ENCODE data around the gene TBC1D1. TPM values are rescaled to one million over a fixed set of nuclear protein-coding genes. Genes with fewer than 3 reads are reported as not detected.
"Not testable (repeated sequence)": the region's sequence is repeated elsewhere in the genome, so short reads cannot be mapped to it uniquely, and the experiment has no call there.

TBC1D1 gene
- total RNA-seq, 1 donor from 2014 or later: 54.5 TPM

GRCh38 chr4:38016698-38017097 is 125.8 kb downstream of the TBC1D1 start:
- FAIRE-seq (no peak), DNase-seq (ENCODE audit: low read depth) (no peak)
- Histone ChIP-seq H3K4me1 (ENCODE audit: insufficient read depth, low read length) (peaks cover 9% of the 10 kb centered on the region), H3K79me2 (ENCODE audit: insufficient read depth, low read length) (peaks cover 9% of the 10 kb centered on the region), H2AFZ (ENCODE audit: low read depth, low read length) (no peak overlapping the region), H4K20me1 (ENCODE audit: insufficient read depth, low read length) (peaks cover 24% of the 10 kb centered on the region), H3K9me3 (ENCODE audit: insufficient read depth, low read depth, low read length) (no peaks in the 10 kb centered on the region), H3K36me3 (ENCODE audit: insufficient read depth, low read length) (peaks cover 6% of the 10 kb centered on the region), H3K4me2 (ENCODE audit: low read length) (no peak overlapping the region), H3K9ac (ENCODE audit: low read length) (no peak overlapping the region), H3K27me3 (ENCODE audit: insufficient read depth, low read length) (no peaks in the 10 kb centered on the region), H3K4me3 (ENCODE audit: insufficient read depth, low read depth, low read length) (no peak overlapping the region), H3K27ac (ENCODE audit: low read depth, low read length) (no peak overlapping the region)
- no peak overlapping the region for H3K4me3 Mint-ChIP-seq (ENCODE audit: unreplicated experiment)
- H3K9me3 Mint-ChIP-seq (ENCODE audit: unreplicated experiment): peaks cover 1% of the 10 kb centered on the region
- TF ChIP-seq EZH2 (IDR thresholded peaks at IDR 0.05; ENCODE audit: insufficient read depth, low read length): no peak
- H3K4me1 Mint-ChIP-seq (ENCODE audit: low read depth, unreplicated experiment): peaks cover 8% of the 10 kb centered on the region
- H3K36me3 Mint-ChIP-seq (ENCODE audit: low read depth, unreplicated experiment): peaks cover 9% of the 10 kb centered on the region
- no peaks in the 10 kb centered on the region for H3K27me3 Mint-ChIP-seq (ENCODE audit: low read depth, unreplicated experiment)
- no peak overlapping the region for H3K27ac Mint-ChIP-seq (ENCODE audit: unreplicated experiment)

GRCh38 chr4:38017609-38018008 is 126.7 kb downstream of the TBC1D1 start:
- Mint-ChIP-seq H3K9me3 (ENCODE audit: unreplicated experiment) (peaks cover 1% of the 10 kb centered on the region), H3K36me3 (ENCODE audit: low read depth, unreplicated experiment) (peaks cover 16% of the 10 kb centered on the region), H3K4me1 (ENCODE audit: low read depth, unreplicated experiment) (peaks cover 8% of the 10 kb centered on the region), H3K27me3 (ENCODE audit: low read depth, unreplicated experiment) (no peaks in the 10 kb centered on the region), H3K27ac (ENCODE audit: unreplicated experiment) (no peak overlapping the region), H3K4me3 (ENCODE audit: unreplicated experiment) (no peak overlapping the region)
- no peak for TF ChIP-seq EZH2 (IDR thresholded peaks at IDR 0.05; ENCODE audit: insufficient read depth, low read length)
- Histone ChIP-seq H3K9me3 (ENCODE audit: insufficient read depth, low read depth, low read length) (no peaks in the 10 kb centered on the region), H3K36me3 (ENCODE audit: insufficient read depth, low read length) (peaks cover 15% of the 10 kb centered on the region), H3K27ac (ENCODE audit: low read depth, low read length) (no peak overlapping the region), H3K4me2 (ENCODE audit: low read length) (no peak overlapping the region), H3K4me3 (ENCODE audit: insufficient read depth, low read depth, low read length) (no peak overlapping the region), H3K9ac (ENCODE audit: low read length) (no peak overlapping the region), H2AFZ (ENCODE audit: low read depth, low read length) (no peak overlapping the region), H3K79me2 (ENCODE audit: insufficient read depth, low read length) (peaks cover under 1% of the 10 kb centered on the region), H4K20me1 (ENCODE audit: insufficient read depth, low read length) (peaks cover 16% of the 10 kb centered on the region), H3K27me3 (ENCODE audit: insufficient read depth, low read length) (no peaks in the 10 kb centered on the region), H3K4me1 (ENCODE audit: insufficient read depth, low read length) (peaks cover 9% of the 10 kb centered on the region)
- FAIRE-seq: no peak
- DNase-seq (ENCODE audit: low read depth): no peak

- TF ChIP-seq CTCF (IDR thresholded peaks at IDR 0.05; ENCODE audit: insufficient read depth, low read depth, low read length): no peak
- TF ChIP-seq EZH2 (IDR thresholded peaks at IDR 0.05; ENCODE audit: insufficient read depth, low read length): no peak
- FAIRE-seq: no peak
Observed at GRCh38 chr4:38020386-38020785, 129.5 kb downstream of the TBC1D1 start.

GRCh38 chr4:38020961-38021360 is 130.1 kb downstream of the TBC1D1 start:
- H4K20me1 ChIP-seq (ENCODE audit: insufficient read depth, low read length); H3K27me3 ChIP-seq (ENCODE audit: insufficient read depth, low read length); H3K27ac ChIP-seq (ENCODE audit: low read depth, low read length); DNase-seq (ENCODE audit: low read depth); H3K27ac Mint-ChIP-seq (ENCODE audit: unreplicated experiment); FAIRE-seq; H3K9me3 Mint-ChIP-seq (ENCODE audit: unreplicated experiment); H3K4me1 Mint-ChIP-seq (ENCODE audit: low read depth, unreplicated experiment); H3K4me2 ChIP-seq (ENCODE audit: low read length); H3K27me3 Mint-ChIP-seq (ENCODE audit: low read depth, unreplicated experiment); H3K4me3 Mint-ChIP-seq (ENCODE audit: unreplicated experiment); H3K9ac ChIP-seq (ENCODE audit: low read length); H3K79me2 ChIP-seq (ENCODE audit: insufficient read depth, low read length); H2AFZ ChIP-seq (ENCODE audit: low read depth, low read length); H3K4me1 ChIP-seq (ENCODE audit: insufficient read depth, low read length); H3K4me3 ChIP-seq (ENCODE audit: insufficient read depth, low read depth, low read length); H3K9me3 ChIP-seq (ENCODE audit: insufficient read depth, low read depth, low read length): not testable (repeated sequence)
- peaks cover 14% of the 10 kb centered on the region for H3K36me3 Mint-ChIP-seq (ENCODE audit: low read depth, unreplicated experiment)
- H3K36me3 ChIP-seq (ENCODE audit: insufficient read depth, low read length): peaks cover 16% of the 10 kb centered on the region

More at GRCh38 chr4:38020386-38020785, 129.5 kb downstream of the TBC1D1 start:
- Histone ChIP-seq H3K4me2 (ENCODE audit: low read length) (no peak overlapping the region), H4K20me1 (ENCODE audit: insufficient read depth, low read length) (no peaks in the 10 kb centered on the region), H3K27ac (ENCODE audit: low read depth, low read length) (no peak overlapping the region), H3K4me1 (ENCODE audit: insufficient read depth, low read length) (no peaks in the 10 kb centered on the region), H3K79me2 (ENCODE audit: insufficient read depth, low read length) (no peaks in the 10 kb centered on the region), H3K9me3 (ENCODE audit: insufficient read depth, low read depth, low read length) (no peaks in the 10 kb centered on the region), H3K9ac (ENCODE audit: low read length) (no peak overlapping the region), H3K36me3 (ENCODE audit: insufficient read depth, low read length) (peaks cover 16% of the 10 kb centered on the region), H2AFZ (ENCODE audit: low read depth, low read length) (no peak overlapping the region), H3K27me3 (ENCODE audit: insufficient read depth, low read length) (no peaks in the 10 kb centered on the region), H3K4me3 (ENCODE audit: insufficient read depth, low read depth, low read length) (no peak overlapping the region)
- no peak for DNase-seq (ENCODE audit: low read depth)
- Mint-ChIP-seq H3K9me3 (ENCODE audit: unreplicated experiment) (peaks cover 1% of the 10 kb centered on the region), H3K27me3 (ENCODE audit: low read depth, unreplicated experiment) (no peaks in the 10 kb centered on the region), H3K27ac (ENCODE audit: unreplicated experiment) (no peak overlapping the region), H3K36me3 (ENCODE audit: low read depth, unreplicated experiment) (peaks cover 16% of the 10 kb centered on the region), H3K4me1 (ENCODE audit: low read depth, unreplicated experiment) (no peaks in the 10 kb centered on the region), H3K4me3 (ENCODE audit: unreplicated experiment) (no peak overlapping the region)

Data from astrocyte (in vitro differentiated cells and primary cell).